GM21825 (cell line): ENCODE results near the gene PPAN.

Source experiments
- ATAC-seq: cut with Tn5 transposase; IDR thresholded peaks from one replicate; pipeline ENCODE4 v1.9.1; 2021; ENCODE audit warnings: mild to moderate bottlenecking, moderate library complexity; ENCODE audit not compliant: unreplicated experiment

PPAN gene

DNA sequence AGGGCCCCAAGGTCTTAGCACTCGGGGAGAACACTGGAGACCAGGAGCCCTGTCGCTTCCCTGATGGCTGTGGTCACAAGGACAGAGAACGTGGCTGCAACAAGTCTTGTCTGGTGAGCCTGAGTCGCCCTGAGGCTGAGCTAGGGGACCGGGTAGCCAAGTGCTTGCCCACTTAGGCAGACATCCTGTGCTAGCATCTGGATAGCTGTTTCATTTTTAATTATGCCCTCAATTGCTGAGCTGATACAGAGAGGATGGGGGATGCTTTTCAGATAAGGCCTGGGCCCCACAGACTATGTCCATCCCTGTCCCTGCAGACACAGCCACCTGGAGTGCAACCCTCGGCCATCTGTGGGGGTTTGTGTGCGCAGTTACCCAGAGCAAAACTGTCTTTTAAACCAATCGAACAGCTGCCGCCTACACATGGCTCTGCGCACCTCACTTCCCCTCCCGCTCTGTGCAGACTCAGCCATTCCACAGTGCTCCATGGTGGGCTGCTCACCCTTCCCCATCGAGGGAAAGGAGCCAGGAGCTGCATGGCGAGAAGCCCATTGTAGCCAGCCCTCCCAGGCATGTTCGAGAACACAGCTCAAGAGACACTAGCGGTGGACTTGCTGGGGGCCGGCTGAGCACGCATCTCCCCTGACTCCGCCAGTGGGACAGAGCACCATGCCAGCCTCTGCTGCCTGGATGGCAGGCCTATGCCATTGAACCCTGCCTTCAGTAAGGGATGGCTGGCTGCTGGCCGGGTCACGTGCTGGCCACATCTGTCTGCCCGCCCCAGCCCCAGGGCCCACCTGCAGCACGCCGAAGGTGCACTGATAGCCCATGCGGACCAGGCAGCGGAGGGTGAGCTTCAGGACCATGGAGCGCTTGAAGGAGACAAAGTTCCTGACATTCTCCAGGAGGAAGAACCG lies 33.0 kb downstream of the PPAN start:
- ATAC-seq: no peak

DNA sequence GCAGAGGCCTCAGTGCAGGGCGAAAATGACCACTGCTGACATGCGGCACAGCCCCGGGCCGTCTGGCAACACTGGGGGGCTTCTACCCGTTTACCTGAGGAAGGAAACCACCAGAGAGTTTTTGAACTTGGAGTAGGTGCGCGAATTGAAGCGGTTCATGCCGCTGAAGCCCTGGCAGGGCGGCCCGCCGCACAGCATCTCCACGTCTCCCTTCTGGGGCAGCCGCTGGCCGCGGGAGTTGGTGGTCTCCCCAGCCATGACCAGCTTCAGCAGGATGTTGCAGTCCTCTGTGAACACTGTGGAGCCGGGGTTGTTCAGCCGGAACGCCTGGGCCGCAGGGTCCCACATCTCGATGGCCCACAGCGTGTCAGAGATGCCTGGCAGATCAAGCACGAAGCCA lies 33.8 kb downstream of the PPAN start:
- no peak for ATAC-seq

DNA sequence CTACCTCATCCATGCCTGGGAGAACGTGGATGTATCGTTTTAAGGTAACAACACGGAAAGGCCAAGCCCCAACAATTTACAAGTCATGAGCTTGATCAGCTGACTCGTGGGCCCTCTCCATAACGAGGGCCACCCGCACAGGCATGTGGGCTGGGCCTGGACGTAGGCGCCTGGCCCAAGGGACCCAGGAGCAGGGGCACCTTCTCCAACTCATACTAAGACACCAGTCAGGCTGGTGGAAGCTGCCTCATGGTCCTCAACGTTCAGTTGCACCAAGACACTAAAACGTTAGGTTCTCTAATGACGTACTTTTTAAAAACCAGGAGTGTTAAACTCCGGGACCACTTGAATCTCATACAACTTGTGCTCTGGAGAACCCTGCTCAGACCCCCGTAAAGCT lies 35.3 kb downstream of the PPAN start:
- ATAC-seq: no peak

DNA sequence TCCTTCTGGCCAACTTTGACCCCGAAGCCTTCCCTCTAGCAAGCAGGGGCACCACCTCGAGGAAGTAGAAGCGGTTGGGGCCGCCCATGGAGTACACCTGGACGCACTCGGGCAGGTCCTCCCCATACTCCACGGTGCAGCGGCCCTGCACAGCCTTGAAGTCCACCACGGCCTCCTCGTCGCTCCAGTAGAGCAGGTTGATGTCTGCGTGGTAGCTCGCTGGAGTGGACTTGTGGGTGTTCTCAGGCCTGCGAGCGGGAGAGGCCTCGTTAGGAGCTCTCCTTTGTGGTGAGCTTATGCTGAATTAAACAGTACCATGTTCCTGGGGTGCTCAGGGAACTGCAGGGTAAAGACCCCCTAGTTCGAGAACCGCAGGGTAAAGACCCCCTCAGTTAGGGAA lies 35.8 kb downstream of the PPAN start:
- ATAC-seq: no peak

DNA sequence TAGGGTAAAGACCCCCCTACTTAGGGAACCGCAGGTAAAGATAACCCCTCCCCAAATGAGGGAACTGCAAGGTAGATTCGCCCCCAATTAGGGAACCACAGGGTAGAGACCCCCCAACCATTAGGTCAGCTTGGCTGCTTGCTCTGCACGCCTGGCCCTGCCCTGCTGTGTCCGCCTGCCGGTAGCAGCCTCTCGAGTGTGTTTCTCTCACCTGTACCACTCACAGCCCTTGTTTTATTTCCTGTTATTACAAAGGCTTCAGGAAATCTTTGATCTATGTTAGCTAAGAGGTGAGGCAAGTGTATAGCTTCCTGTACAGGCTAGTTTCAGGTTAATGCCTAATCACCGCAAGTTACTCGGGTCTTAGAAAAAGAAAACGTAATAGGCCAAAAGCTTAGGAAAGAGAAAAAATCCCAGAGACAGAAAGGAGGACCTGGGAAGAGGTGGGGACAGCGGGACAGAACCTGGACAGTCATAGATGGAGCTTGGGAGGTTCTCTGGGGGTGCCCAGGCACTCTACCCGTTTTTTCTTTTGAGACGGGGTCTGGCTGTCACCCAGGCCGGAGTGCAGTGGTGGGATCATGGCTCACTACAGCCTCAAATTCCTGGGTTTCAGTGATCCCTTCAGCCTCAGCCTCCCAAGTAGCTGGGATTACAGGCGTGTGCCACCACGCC lies 36.7 kb downstream of the PPAN start:
- ATAC-seq: no peak

DNA sequence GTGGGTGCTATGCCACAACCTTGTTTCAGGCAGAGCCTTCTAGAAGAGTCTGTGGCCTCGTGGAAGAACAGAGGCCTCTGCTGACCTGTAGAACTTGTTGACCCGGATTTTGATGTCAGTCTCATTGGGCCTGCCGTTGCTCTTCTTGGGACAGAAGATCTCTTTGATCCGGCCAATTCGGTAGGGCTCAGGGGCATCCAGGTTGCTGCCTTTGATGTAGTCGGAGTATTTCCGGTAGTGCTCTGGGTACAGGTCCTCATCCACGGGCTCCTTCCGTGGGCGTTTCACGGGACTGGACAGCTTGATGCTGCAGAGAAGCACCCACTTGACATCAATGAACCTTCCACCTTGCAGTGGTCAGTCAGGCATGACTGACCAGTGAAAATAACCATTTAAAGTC lies 37.5 kb downstream of the PPAN start:
- no peak for ATAC-seq

DNA sequence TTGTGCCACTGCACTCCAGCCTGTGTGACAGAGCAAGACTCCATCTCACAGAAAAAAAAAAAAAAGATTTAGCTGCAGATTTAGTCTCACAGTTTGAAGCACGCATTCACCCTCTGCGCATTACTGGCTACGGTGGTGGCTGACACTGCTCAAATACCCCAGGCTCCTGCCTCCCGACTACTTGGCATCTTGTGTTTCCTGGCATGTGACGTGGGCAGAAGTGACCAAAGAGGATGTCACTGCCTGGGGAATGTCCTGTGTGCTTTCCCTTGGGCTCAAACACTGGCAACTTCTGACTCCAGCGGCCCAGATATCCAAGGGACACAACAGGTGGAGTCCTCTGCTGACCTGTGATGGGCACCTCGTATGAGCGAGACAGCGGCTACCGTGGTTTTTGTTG lies 38.2 kb downstream of the PPAN start:
- ATAC-seq: no peak

DNA sequence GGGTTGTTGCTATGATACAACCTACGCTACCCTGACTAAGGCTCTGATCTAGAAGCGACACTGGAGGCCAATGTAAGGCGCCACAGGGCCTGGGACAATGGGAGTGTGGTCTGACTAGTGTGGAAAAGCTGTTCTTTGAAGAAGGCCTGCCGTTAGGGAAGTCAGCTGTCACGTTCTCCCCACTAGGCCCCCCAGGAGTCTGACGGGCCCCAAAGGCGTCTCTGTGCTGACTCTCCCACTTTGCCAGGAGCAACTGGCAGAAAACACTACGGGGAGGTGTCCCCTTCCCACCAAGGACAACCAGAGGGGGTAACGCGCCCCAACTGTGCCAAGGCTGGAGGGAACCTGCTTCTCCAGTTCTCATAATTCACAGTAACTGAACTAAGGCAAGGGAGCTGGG lies 38.9 kb downstream of the PPAN start:
- no peak for ATAC-seq

DNA sequence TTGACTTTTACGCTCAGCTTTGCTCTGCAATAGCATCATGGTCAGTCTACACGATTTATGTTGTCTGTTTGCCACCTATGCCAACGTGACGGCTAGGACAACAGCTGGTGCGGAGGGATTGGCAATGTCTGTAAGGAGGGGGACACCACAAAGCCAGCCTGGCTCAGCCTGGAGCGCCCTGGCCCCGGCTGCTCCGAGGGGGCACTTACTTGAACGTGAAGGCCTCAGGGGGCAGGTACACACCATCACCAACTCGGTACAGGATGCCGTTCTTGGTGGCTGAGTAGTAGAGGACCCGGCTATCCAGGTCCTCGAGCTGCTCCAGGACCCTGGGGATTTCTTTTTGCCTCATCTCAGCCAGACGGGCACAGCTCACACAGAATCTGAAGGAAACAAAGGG lies 40.0 kb downstream of the PPAN start:
- no peak for ATAC-seq

DNA sequence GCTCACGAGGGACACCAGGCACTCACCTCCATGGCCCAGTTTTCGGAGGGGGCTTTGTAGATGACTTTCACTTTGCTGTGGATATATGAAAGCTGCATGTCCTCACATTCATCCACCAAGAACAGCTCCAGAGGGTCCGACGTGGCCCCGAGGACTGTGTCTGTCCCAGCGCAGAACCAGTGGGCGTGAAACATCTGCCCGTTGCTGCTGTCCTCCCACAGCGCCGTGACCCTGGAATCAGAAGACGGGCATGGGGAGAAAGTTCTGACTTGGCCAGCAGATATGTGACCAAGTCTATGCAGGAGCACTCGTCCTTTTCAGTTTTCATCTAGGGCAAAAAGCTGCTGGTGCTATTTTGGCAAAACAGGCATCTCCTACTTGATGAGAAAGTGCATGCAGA lies 43.3 kb downstream of the PPAN start:
- no peak for ATAC-seq

DNA sequence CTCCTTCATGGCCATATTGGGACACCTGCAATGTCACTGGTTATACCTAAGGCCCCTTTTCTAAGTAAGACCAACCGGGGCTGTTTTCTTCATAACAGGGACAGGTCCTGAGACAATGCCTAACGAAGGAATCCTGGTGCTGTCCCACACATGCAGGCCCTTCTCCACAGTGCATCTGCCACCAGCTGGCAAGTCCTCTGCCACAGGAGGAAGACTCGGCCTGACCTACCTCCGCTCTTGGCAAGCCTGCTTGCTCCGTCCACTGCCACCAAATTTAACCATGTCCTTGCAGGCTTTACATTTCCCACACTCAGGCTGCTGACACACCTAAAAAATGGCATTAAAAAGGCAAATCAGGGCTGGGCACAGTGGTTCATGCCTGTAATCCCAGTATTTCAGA lies 45.4 kb downstream of the PPAN start:
- ATAC-seq: no peak

DNA sequence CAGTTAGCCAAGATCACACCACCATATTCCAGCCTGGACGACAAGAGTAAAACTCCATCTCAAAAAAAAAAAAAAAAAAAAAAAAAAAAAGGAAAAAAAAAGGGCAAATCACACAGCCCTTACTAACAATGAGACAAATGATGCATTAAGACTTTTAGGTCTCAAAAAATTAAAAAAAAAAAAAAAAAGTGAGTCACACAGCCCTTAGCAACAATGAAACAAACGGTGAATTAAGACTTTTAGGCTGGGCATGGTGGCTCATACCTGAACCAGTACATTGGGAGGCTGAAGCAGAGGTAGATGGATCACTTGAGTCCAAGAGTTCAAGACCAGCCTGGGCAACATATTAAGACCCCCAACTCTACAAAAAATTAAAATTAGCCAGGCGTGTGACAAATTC lies 45.9 kb downstream of the PPAN start:
- no peak for ATAC-seq

DNA sequence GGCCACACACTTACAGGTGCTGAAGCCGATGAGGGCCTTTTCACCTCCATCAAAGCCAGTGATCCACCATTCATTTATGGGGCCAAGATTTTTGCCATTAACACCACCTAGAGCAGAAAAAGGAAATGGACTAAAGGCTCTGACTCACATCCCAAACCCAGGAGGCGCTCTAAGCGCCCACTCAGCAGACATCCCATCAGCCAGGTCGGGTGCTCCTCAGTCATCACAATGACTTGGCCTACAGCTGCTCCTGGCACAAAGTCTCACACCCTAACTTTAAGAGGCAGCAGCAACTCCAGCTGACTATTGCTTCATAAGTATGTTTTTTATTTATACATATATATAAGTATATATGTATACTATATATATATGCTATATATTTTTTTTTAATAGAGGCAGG lies 49.7 kb downstream of the PPAN start:
- ATAC-seq: no peak

DNA sequence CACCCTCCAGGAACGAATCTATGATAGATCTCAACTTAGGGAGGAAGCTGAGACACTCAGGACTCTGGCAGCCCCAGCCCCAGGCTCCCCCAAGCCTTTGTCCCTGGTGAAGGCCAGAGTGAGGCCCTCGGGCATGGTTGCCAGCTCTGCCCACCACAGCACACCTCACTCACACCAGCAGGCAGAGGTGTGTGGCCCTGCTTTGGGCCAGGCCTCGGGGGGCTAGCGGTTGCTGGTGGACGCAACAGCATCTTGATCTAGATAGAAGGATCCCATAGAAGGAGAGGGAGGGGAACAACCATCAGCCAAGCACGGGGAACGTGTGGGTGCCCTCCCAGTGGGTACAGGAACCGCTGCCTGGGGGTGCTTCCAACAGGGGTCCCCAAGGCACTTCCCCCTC lies 51.9 kb downstream of the PPAN start:
- no peak for ATAC-seq

DNA sequence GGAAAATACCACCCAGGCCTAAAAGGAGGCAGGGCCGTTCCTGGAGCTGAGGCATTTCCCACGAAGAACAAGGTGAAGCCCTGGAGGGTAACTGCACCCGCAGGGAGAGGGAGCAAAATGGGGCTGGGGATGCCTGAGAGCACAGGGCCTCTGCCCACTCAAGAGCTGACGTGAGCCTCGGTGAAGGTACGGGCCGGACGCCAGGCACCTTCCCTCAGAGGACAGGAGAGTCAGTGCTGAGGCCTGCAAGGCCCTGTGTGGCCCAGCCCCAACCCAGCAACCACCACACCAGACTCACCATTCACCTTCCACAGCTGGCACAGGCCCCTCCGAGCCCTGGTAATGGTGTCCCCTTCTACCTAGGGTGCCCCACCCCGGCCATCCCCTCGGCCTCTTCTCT lies 52.3 kb downstream of the PPAN start:
- no peak for ATAC-seq

DNA sequence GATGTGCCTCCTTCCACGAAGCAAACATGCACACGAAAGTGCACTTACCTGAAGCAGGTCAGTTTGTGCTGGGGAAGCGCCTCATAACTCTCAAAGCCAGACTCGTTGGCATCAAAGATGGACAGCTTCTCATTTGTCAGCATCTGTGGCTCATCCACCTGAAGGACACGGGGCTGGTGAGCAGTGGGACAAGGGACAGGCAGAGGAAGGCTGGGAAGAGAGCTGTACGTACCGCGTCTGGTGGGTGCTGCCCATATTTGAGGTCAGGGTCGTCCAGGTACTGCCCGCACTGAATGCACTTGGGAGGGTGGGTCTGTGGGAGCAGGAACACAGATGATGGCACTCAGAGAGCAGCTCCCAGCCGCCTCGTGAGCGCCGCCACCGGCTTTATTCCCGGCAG lies 53.4 kb downstream of the PPAN start:
- no peak for ATAC-seq
